ENCODE results near the gene RFC2.

The RFC2 gene

DNA sequence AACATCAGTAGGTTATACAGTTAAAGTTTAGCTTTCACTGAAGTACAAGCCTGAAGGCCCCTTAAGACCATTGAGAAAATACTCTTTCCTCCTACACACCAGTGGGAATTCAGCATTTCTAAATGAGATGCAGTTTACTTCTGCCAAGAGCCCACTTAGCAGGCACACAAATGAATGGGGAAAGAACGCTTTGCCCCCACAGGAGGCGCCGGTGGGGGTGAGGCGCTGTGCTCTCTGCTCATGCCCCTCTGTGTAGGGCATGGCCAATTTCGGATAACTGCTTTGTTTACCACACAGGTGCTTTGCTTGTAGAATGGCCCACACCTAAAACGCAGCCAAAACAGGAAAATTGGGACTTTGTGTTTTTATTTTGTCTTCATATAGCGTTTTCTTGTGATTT lies 60.3 kb downstream of the RFC2 start:
- TF ChIP-seq, protein P1, sequence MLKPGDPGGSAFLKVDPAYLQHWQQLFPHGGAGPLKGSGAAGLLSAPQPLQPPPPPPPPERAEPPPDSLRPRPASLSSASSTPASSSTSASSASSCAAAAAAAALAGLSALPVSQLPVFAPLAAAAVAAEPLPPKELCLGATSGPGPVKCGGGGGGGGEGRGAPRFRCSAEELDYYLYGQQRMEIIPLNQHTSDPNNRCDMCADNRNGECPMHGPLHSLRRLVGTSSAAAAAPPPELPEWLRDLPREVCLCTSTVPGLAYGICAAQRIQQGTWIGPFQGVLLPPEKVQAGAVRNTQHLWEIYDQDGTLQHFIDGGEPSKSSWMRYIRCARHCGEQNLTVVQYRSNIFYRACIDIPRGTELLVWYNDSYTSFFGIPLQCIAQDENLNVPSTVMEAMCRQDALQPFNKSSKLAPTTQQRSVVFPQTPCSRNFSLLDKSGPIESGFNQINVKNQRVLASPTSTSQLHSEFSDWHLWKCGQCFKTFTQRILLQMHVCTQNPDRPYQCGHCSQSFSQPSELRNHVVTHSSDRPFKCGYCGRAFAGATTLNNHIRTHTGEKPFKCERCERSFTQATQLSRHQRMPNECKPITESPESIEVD (tag by site-specific recombination; IDR thresholded peaks at IDR 0.05) = no peak
- TF ChIP-seq ZNF23 (tag by site-specific recombination; IDR thresholded peaks at IDR 0.05; ENCODE audit: borderline replicate concordance) (no peak), ZNF114 (tag by site-specific recombination; IDR thresholded peaks at IDR 0.05) (no peak), KLF10 (tag by site-specific recombination; IDR thresholded peaks at IDR 0.05) (no peak), ZNF423 (tag by site-specific recombination; IDR thresholded peaks at IDR 0.05) (no peak), SP3 (tag by site-specific recombination; IDR thresholded peaks at IDR 0.05) (no peak)
- TF ChIP-seq, protein P2, sequence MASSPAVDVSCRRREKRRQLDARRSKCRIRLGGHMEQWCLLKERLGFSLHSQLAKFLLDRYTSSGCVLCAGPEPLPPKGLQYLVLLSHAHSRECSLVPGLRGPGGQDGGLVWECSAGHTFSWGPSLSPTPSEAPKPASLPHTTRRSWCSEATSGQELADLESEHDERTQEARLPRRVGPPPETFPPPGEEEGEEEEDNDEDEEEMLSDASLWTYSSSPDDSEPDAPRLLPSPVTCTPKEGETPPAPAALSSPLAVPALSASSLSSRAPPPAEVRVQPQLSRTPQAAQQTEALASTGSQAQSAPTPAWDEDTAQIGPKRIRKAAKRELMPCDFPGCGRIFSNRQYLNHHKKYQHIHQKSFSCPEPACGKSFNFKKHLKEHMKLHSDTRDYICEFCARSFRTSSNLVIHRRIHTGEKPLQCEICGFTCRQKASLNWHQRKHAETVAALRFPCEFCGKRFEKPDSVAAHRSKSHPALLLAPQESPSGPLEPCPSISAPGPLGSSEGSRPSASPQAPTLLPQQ (tag by site-specific recombination; IDR thresholded peaks at IDR 0.05) = no peak
- TF ChIP-seq, protein P3, sequence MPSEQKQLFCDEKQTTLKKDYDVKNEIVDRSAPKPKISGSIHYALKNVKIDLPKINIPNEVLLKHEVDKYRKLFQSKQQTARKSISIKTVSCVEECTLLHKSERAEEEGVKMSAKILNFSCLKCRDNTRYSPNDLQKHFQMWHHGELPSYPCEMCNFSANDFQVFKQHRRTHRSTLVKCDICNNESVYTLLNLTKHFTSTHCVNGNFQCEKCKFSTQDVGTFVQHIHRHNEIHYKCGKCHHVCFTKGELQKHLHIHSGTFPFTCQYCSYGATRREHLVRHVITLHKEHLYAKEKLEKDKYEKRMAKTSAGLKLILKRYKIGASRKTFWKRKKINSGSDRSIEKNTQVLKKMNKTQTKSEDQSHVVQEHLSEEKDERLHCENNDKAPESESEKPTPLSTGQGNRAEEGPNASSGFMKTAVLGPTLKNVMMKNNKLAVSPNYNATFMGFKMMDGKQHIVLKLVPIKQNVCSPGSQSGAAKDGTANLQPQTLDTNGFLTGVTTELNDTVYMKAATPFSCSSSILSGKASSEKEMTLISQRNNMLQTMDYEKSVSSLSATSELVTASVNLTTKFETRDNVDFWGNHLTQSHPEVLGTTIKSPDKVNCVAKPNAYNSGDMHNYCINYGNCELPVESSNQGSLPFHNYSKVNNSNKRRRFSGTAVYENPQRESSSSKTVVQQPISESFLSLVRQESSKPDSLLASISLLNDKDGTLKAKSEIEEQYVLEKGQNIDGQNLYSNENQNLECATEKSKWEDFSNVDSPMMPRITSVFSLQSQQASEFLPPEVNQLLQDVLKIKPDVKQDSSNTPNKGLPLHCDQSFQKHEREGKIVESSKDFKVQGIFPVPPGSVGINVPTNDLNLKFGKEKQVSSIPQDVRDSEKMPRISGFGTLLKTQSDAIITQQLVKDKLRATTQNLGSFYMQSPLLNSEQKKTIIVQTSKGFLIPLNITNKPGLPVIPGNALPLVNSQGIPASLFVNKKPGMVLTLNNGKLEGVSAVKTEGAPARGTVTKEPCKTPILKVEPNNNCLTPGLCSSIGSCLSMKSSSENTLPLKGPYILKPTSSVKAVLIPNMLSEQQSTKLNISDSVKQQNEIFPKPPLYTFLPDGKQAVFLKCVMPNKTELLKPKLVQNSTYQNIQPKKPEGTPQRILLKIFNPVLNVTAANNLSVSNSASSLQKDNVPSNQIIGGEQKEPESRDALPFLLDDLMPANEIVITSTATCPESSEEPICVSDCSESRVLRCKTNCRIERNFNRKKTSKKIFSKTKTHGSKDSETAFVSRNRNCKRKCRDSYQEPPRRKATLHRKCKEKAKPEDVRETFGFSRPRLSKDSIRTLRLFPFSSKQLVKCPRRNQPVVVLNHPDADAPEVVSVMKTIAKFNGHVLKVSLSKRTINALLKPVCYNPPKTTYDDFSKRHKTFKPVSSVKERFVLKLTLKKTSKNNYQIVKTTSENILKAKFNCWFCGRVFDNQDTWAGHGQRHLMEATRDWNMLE (tag by site-specific recombination; conservative IDR thresholded peaks at IDR 0.05; ENCODE audit: low read depth) = no peak
- peaks cover 24 to 74% of the 10 kb centered on the region in 2 experiments for H3K36me3 ChIP-seq (ENCODE audit: control insufficient read depth in 2 of 2, insufficient read depth in 1 of 2, low read length in 2 of 2)
- H3K9me3 ChIP-seq (ENCODE audit: control insufficient read depth, insufficient read depth, low read depth, low read length) = no peaks in the 10 kb centered on the region
- H3K4me1 ChIP-seq (ENCODE audit: control insufficient read depth, insufficient read depth, low read length) = no peaks in the 10 kb centered on the region
- ChIA-PET POLR2A (interaction anchor here (1.0 kb wide), 1 partner anchor 21 kb away, joined by 3 read pairs; no protein-coding TSS in a partner anchor), CTCF (interaction anchor here (0.9 to 4.5 kb wide), 3 partner anchors 10 to 126 kb away, joined by 3 to 33 read pairs (median 4); no protein-coding TSS in a partner anchor)
- no peak overlapping the region for H3K27ac ChIP-seq (ENCODE audit: extremely low read depth, low read depth, low read length)
- H3K4me3 ChIP-seq (ENCODE audit: low read depth, low read length) = no peak overlapping the region

DNA sequence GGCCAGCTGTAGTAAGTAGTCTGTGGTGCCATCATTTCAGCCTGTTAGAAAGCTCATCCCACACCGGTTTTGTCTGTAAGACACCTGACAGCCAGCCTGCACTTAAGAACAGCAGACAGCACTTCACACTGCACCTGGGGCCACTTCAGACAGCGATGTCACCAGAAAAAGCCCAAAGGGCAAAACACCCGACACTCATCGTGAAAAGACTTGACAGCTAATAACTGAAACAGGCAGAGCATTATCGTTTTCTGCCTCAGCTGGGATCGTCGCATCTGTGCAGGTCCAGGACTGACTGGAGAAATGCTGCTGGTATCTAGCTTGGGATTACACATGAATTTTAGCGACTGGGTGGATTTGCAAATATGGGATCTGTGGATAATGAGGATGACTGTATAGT lies 61.1 kb downstream of the RFC2 start:
- no peak for TF ChIP-seq ZNF341 (tag by site-specific recombination; IDR thresholded peaks at IDR 0.05; ENCODE audit: low read depth)
- TF ChIP-seq, protein P4, sequence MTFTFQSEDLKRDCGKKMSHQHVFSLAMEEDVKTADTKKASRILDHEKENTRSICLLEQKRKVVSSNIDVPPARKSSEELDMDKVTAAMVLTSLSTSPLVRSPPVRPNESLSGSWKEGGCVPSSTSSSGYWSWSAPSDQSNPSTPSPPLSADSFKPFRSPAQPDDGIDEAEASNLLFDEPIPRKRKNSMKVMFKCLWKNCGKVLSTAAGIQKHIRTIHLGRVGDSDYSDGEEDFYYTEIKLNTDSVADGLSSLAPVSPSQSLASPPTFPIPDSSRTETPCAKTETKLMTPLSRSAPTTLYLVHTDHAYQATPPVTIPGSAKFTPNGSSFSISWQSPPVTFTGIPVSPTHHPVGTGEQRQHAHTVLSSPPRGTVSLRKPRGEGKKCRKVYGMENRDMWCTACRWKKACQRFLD (tag by site-specific recombination; IDR thresholded peaks at IDR 0.05) = no peak
- TF ChIP-seq, protein P5, sequence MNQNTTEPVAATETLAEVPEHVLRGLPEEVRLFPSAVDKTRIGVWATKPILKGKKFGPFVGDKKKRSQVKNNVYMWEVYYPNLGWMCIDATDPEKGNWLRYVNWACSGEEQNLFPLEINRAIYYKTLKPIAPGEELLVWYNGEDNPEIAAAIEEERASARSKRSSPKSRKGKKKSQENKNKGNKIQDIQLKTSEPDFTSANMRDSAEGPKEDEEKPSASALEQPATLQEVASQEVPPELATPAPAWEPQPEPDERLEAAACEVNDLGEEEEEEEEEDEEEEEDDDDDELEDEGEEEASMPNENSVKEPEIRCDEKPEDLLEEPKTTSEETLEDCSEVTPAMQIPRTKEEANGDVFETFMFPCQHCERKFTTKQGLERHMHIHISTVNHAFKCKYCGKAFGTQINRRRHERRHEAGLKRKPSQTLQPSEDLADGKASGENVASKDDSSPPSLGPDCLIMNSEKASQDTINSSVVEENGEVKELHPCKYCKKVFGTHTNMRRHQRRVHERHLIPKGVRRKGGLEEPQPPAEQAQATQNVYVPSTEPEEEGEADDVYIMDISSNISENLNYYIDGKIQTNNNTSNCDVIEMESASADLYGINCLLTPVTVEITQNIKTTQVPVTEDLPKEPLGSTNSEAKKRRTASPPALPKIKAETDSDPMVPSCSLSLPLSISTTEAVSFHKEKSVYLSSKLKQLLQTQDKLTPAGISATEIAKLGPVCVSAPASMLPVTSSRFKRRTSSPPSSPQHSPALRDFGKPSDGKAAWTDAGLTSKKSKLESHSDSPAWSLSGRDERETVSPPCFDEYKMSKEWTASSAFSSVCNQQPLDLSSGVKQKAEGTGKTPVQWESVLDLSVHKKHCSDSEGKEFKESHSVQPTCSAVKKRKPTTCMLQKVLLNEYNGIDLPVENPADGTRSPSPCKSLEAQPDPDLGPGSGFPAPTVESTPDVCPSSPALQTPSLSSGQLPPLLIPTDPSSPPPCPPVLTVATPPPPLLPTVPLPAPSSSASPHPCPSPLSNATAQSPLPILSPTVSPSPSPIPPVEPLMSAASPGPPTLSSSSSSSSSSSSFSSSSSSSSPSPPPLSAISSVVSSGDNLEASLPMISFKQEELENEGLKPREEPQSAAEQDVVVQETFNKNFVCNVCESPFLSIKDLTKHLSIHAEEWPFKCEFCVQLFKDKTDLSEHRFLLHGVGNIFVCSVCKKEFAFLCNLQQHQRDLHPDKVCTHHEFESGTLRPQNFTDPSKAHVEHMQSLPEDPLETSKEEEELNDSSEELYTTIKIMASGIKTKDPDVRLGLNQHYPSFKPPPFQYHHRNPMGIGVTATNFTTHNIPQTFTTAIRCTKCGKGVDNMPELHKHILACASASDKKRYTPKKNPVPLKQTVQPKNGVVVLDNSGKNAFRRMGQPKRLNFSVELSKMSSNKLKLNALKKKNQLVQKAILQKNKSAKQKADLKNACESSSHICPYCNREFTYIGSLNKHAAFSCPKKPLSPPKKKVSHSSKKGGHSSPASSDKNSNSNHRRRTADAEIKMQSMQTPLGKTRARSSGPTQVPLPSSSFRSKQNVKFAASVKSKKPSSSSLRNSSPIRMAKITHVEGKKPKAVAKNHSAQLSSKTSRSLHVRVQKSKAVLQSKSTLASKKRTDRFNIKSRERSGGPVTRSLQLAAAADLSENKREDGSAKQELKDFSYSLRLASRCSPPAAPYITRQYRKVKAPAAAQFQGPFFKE (tag by site-specific recombination; IDR thresholded peaks at IDR 0.05; ENCODE audit: borderline replicate concordance) = no peak
- TF ChIP-seq ZNF423 (tag by site-specific recombination; IDR thresholded peaks at IDR 0.05) = no peak
- TF ChIP-seq ZNF623 (tag by site-specific recombination; IDR thresholded peaks at IDR 0.05) = no peak
- no peak for TF ChIP-seq TRIM28 (IDR thresholded peaks at IDR 0.05; ENCODE audit: borderline replicate concordance, low read length)
- TF ChIP-seq ZIC2 (tag by site-specific recombination; IDR thresholded peaks at IDR 0.05) = no peak
- no peak for TF ChIP-seq ZNF394 (tag by site-specific recombination; IDR thresholded peaks at IDR 0.05; ENCODE audit: borderline replicate concordance)
- TF ChIP-seq ZNF404 (tag by site-specific recombination; IDR thresholded peaks at IDR 0.05) = no peak
- peaks cover 26 to 82% of the 10 kb centered on the region in 2 experiments for H3K36me3 ChIP-seq (ENCODE audit: control insufficient read depth in 2 of 2, insufficient read depth in 1 of 2, low read length in 2 of 2)

More for the DNA sequence above, 61.1 kb downstream of the RFC2 start:
- H3K27ac ChIP-seq (ENCODE audit: extremely low read depth, low read depth, low read length) = no peak overlapping the region
- CTCF ChIA-PET = interaction anchor here (4.5 kb wide), 1 partner anchor 13 kb away, joined by 33 read pairs; no protein-coding TSS in a partner anchor
- no peaks in the 10 kb centered on the region for H3K9me3 ChIP-seq (ENCODE audit: control insufficient read depth, insufficient read depth, low read depth, low read length)
- H3K4me3 ChIP-seq (ENCODE audit: low read depth, low read length) = no peak overlapping the region
- no peaks in the 10 kb centered on the region for H3K4me1 ChIP-seq (ENCODE audit: control insufficient read depth, insufficient read depth, low read length)
- POLR2A ChIA-PET = interaction anchor here (0.5 to 1.0 kb wide), 4 partner anchors 10 to 615 kb away, joined by 3 to 4 read pairs (median 4); partner anchors contain the start of gene TBL2
